CD14-positive monocyte (primary cell): ENCODE results near the gene MB21D2. TPM values are rescaled to one million over a fixed set of nuclear protein-coding genes. Genes with fewer than 3 reads are reported as not detected.

Experiments used
- DNase-seq, 3 donors: peaks; one replicate each; pipeline ENCODE4 v3.0.0-alpha.2; 2011 to 2022
- H2AFZ ChIP-seq: 2 replicates; pipeline ENCODE4 v1.6.0; 2012; ENCODE audit warnings: mild to moderate bottlenecking, low read depth, low read length, inconsistent platforms; ENCODE audit not compliant: insufficient read depth, poor library complexity, severe bottlenecking
- H3K27ac ChIP-seq, 2 donors: 1 replicate in 1 of 2; 2 replicates in 1 of 2; pipeline ENCODE4 v1.5.1; 2012 to 2013; ENCODE audit warnings: low read length in 2 of 2, control low read depth in 1 of 2, inconsistent platforms in 1 of 2, low read depth in 1 of 2, mild to moderate bottlenecking in 1 of 2
- H3K27me3 ChIP-seq, 2 donors: one replicate each; pipeline versions ENCODE4 v1.6.0 to v1.6.1; 2011 to 2013; ENCODE audit warnings: low read length in 2 of 2; ENCODE audit not compliant: control insufficient read depth in 2 of 2, insufficient read depth in 2 of 2
- H3K36me3 ChIP-seq, 2 donors: replicated peaks in 1 of 2; 1 replicate in 1 of 2; 2 replicates in 1 of 2; pipeline versions ENCODE4 v1.5.1 to v1.6.1; 2012 to 2013; ENCODE audit warnings: low read length in 2 of 2, control low read depth in 1 of 2, inconsistent platforms in 1 of 2, mild to moderate bottlenecking in 1 of 2; ENCODE audit not compliant: insufficient read depth in 2 of 2, control insufficient read depth in 1 of 2
- H3K4me1 ChIP-seq, 2 donors: 1 replicate in 1 of 2; 2 replicates in 1 of 2; pipeline versions ENCODE4 v1.5.1 to v1.6.1; 2012 to 2013; ENCODE audit warnings: low read length in 2 of 2, control low read depth in 1 of 2, inconsistent platforms in 1 of 2, mild to moderate bottlenecking in 1 of 2, moderate library complexity in 1 of 2; ENCODE audit not compliant: insufficient read depth in 2 of 2, control insufficient read depth in 1 of 2
- H3K4me2 ChIP-seq: replicated peaks from 2 replicates; pipeline ENCODE3; 2012; ENCODE audit warnings: low read length, moderate library complexity, mild to moderate bottlenecking; ENCODE audit not compliant: poor library complexity, severe bottlenecking; ENCODE audit errors: extremely low read depth
- H3K4me3 ChIP-seq, 3 experiments: fragments of 200-600 bp in 1 of 3; sonication (generic) in 1 of 3; replicated peaks in 1 of 3; 1 replicate in 2 of 3; 2 replicates in 1 of 3; pipeline ENCODE4 v1.5.1; 2011 to 2013; ENCODE audit warnings: low read length in 3 of 3, mild to moderate bottlenecking in 3 of 3, control low read depth in 2 of 3, low read depth in 2 of 3, inconsistent platforms in 1 of 3, moderate library complexity in 1 of 3
- H3K79me2 ChIP-seq: 2 replicates; pipeline ENCODE4 v1.6.0; 2012; ENCODE audit warnings: mild to moderate bottlenecking, control low read depth, inconsistent platforms, low read length, moderate library complexity; ENCODE audit not compliant: insufficient read depth
- H3K9ac ChIP-seq: 2 replicates; pipeline ENCODE4 v1.6.0; 2017; ENCODE audit warnings: low read length, mild to moderate bottlenecking; ENCODE audit not compliant: insufficient read depth, poor library complexity, severe bottlenecking
- H3K9me3 ChIP-seq, 2 donors: replicated peaks in 1 of 2; 1 replicate in 1 of 2; 2 replicates in 1 of 2; pipeline versions ENCODE4 v1.5.1 to v1.6.1; 2012 to 2013; ENCODE audit warnings: low read length in 2 of 2, control low read depth in 1 of 2; ENCODE audit not compliant: control insufficient read depth in 1 of 2, insufficient read depth in 1 of 2
- H4K20me1 ChIP-seq: 2 replicates; pipeline ENCODE4 v1.6.0; 2012; ENCODE audit warnings: mild to moderate bottlenecking, low read length, control low read depth, moderate library complexity; ENCODE audit not compliant: insufficient read depth
- H3K27ac Mint-ChIP-seq, 7 donors: one replicate each; pipeline ENCODE4 v1.8.0; 2020; ENCODE audit warnings: mild to moderate bottlenecking in 7 of 7, mixed read lengths in 7 of 7, moderate library complexity in 6 of 7, inconsistent platforms in 2 of 7
- H3K27me3 Mint-ChIP-seq, 3 donors: one replicate each; pipeline ENCODE4 v1.8.0; 2021 to 2022; ENCODE audit warnings: low read depth in 3 of 3, mild to moderate bottlenecking in 3 of 3, mixed read lengths in 3 of 3, moderate library complexity in 3 of 3, inconsistent platforms in 1 of 3
- H3K36me3 Mint-ChIP-seq, 2 donors: one replicate each; pipeline ENCODE4 v1.8.0; 2020; ENCODE audit warnings: mixed read lengths in 2 of 2, inconsistent platforms in 1 of 2, mild to moderate bottlenecking in 1 of 2
- H3K4me1 Mint-ChIP-seq: one replicate; pipeline ENCODE4 v1.8.0; 2020; ENCODE audit warnings: mild to moderate bottlenecking, mixed read lengths
- H3K4me3 Mint-ChIP-seq, 2 donors: one replicate each; pipeline ENCODE4 v1.8.0; 2020; ENCODE audit warnings: mild to moderate bottlenecking in 2 of 2, mixed read lengths in 2 of 2, moderate library complexity in 1 of 2
- H3K9me3 Mint-ChIP-seq, 7 donors: one replicate each; pipeline ENCODE4 v1.8.0; 2020 to 2022; ENCODE audit warnings: mixed read lengths in 7 of 7, mild to moderate bottlenecking in 6 of 7, moderate library complexity in 6 of 7, inconsistent platforms in 2 of 7
- CTCF ChIP-seq: fragments of 200-600 bp; IDR thresholded peaks from one replicate; pipeline ENCODE4 v1.8.0; 2022; ENCODE audit warnings: antibody characterized with exemption, mild to moderate bottlenecking
- WGBS: methylation state at CpG from one replicate; pipeline ENCODE4 v1.1.5; 2013; ENCODE audit warnings: missing lambda C conversion rate; ENCODE audit not compliant: insufficient coverage; 5-methylcytosine and 5-hydroxymethylcytosine counted together
- intact Hi-C, 2 donors: fragments of 100-400 bp; cut with micrococcal nuclease; formaldehyde crosslinking; loops; one replicate each; pipeline versions ENCODE4 v1.15.0 to v1.15.1; 2023
- polyA plus RNA-seq, 3 donors: library from polyadenylated mRNA; depleted of rRNA in 1 of 3; unstranded in 2 of 3; stranded (reverse) in 1 of 3; fragments of 300-500 nt in 2 of 3; fragments of >200 nt in 1 of 3; fragmentation: Illumina TruSeq in 2 of 3; gene quantifications; 1 replicate in 2 of 3; 2 replicates in 1 of 3; pipeline ENCODE4 v1.2.3, GENCODE V29; 2012 to 2021

The MB21D2 gene
- polyA plus RNA-seq, 3 donors, result 0.37 to 0.77 (median 0.59) TPM

- Mint-ChIP-seq H3K4me1 (no peaks in the 10 kb centered on the region), H3K36me3 (no peaks in the 10 kb centered on the region), H3K27me3 (peaks cover 0 to 6% (median 3%) of the 10 kb centered on the region in 3 donors), H3K9me3 (peaks cover 0 to 8% (median 2%) of the 10 kb centered on the region in 7 donors), H3K4me3 (no peak overlapping the region), H3K27ac (no peak overlapping the region)
- Histone ChIP-seq H3K9me3 (peaks cover 0 to 4% of the 10 kb centered on the region in 2 donors), H3K27me3 (no peaks in the 10 kb centered on the region), H4K20me1 (no peaks in the 10 kb centered on the region), H3K27ac (no peak overlapping the region), H3K79me2 (no peaks in the 10 kb centered on the region), H3K9ac (no peak overlapping the region), H2AFZ (no peak overlapping the region), H3K4me1 (no peaks in the 10 kb centered on the region), H3K4me2 (no peak overlapping the region), H3K36me3 (no peaks in the 10 kb centered on the region), H3K4me3 (no peak overlapping the region)
- no peak for TF ChIP-seq CTCF
- intact Hi-C loops, result no loop called here
- DNase-seq, result no peak
- WGBS, result 73% methylated on average over 3 of the region's 3 CpGs
Measured at GRCh38 chr3:192864941-192865340, 52.7 kb downstream of the MB21D2 start.

GRCh38 chr3:192863091-192863420 lies 54.6 kb downstream of the MB21D2 start:
- TF ChIP-seq CTCF, result no peak
- H3K79me2 ChIP-seq, result no peaks in the 10 kb centered on the region

More at GRCh38 chr3:192863091-192863420, 54.6 kb downstream of the MB21D2 start:
- H3K4me3 ChIP-seq, result no peak overlapping the region
- no peak for DNase-seq
- Mint-ChIP-seq H3K36me3 (no peaks in the 10 kb centered on the region), H3K27me3 (peaks cover 4 to 7% (median 6%) of the 10 kb centered on the region in 3 donors), H3K27ac (no peak overlapping the region), H3K9me3 (peaks cover 0 to 8% (median 2%) of the 10 kb centered on the region in 7 donors), H3K4me1 (no peaks in the 10 kb centered on the region), H3K4me3 (no peak overlapping the region)
- intact Hi-C loops, result no loop called here
- H3K27me3 ChIP-seq, result no peaks in the 10 kb centered on the region
- no peak overlapping the region for H3K9ac ChIP-seq
- H3K4me1 ChIP-seq, result no peaks in the 10 kb centered on the region
- H4K20me1 ChIP-seq, result no peaks in the 10 kb centered on the region
- no peak overlapping the region for H3K4me2 ChIP-seq
- H3K9me3 ChIP-seq, result peaks cover 0 to 4% of the 10 kb centered on the region in 2 donors
- no CpG with 5 or more reads among the region's 4 CpGs for WGBS
- no peaks in the 10 kb centered on the region for H3K36me3 ChIP-seq
- H3K27ac ChIP-seq, result no peak overlapping the region
- no peak overlapping the region for H2AFZ ChIP-seq
